Fibroblast of skin of right biceps (primary cell): ENCODE results near the gene NT5C3A.
"Not testable (repeated sequence)": the region's sequence is repeated elsewhere in the genome, so short reads cannot be mapped to it uniquely, and the experiment has no call there.

Experiments used
- DNase-seq: peaks from one replicate; pipeline ENCODE4 v3.0.0-alpha.2; 2013

Gene NT5C3A

DNA sequence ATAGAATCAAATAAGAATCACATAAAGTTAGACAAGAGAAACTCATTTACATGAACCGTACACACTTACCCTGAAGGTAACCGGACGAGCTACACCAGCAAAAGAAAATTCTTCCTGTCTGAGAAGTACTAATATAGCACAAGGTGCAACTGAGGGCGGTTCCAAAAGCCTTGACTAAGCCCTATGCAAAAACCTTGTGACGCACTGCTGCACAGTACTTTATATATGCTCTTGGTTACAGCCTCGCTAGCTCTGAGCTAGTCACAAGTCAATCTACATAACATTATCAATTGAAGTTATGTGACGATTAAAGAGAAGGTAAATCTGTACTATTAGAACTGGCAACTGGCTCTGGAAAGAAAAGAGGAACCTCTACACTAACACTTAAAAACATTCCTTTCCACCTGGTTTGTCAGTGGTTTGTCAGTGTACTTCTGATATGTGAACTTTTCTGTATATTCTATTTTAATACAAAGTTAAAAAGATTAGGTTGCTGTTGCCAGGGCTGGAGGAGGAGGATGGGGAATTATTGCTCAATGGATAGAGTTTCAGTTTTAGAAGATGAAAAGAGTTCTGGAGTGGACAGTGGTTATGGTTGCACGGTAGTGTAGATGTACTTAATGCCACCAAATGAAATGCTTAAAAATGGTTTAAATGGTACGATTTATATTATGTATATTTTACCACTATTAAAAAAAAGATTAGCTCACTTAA lies 21.6 kb downstream of the NT5C3A start:
- no peak for DNase-seq

DNA sequence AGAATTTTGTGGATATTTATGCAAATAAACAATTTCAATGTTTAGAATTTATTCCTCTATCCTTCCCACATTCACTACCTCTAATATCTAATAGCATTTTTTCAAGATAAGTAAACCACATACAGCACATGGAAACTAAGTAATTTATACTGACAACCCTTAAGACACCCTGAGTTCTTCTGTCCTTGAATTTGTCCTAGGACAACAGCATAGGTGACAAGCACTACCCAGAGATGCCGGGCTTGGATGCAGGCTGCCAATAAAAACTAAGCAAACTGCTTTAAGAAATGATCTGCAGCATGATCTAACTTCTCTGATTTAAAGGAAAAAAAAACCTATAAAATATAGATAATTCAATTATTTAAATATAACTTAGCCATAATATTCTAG lies 22.7 kb downstream of the NT5C3A start:
- DNase-seq, result no peak

DNA sequence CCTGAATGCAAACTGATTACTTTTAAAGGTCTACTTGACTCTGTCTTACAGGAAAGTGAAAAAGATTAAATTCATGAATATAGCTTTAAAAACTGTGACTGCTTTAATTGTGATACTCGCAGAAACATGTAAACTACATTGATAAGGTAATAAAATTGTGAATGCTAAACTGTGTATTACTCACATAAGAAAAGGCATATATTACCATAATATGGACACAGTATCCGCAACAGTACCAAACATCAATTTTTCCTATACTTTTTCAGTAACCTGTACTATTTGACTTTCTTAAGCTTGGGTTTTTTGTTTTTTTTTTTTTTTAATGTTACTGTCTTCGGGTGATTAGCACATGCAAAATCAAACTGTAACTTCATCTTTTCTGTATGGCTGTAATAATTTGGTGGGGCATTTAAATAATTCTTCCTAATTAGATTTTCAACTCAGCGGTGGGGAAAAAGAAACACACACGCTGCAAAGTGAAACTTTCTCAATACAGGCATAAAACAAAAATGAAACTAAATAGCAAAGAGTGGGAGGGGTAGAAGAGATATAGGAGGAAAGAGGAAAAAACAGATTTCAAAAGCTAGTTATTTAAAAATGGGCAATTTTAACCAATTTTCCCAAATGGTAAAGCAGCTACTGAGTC lies 23.2 kb downstream of the NT5C3A start:
- DNase-seq, result no peak

DNA sequence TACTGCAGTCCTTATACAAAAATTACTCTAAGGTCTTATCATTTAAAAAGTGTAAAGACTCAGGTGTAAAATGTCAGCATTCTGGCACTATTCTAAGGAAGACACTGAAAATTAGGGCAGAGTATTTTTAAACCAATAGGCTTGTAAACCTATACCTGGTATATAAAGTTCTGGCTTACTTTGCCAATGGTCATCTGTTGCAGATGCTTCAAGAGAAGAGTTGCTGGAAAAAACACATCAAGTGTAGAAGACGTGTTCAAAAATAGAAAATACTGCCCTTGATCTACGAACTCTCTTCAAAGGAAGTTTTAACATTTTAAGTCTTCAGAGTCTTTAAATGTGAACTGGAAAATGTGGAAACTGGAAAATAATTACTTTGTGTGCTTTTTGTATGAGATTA lies 23.9 kb downstream of the NT5C3A start:
- DNase-seq, result no peak

DNA sequence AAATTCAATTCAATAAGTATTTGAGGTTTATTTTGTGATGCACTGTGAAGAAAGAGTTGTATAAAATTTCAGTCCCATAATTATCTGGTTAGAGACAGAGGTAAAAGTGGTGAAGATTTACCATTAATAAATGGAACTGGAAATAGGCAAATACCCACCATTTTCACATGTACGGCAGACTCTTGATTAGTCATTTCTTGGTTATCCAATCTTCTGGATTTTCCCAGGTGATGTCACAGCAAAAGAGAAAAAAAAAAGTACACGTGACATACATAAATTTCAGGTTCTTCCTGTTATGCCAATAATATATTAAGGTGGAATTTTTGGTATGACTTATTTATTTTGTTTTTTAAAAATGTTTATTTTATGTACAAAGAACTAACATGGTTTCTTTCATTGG lies 26.8 kb downstream of the NT5C3A start:
- DNase-seq, result no peak

DNA sequence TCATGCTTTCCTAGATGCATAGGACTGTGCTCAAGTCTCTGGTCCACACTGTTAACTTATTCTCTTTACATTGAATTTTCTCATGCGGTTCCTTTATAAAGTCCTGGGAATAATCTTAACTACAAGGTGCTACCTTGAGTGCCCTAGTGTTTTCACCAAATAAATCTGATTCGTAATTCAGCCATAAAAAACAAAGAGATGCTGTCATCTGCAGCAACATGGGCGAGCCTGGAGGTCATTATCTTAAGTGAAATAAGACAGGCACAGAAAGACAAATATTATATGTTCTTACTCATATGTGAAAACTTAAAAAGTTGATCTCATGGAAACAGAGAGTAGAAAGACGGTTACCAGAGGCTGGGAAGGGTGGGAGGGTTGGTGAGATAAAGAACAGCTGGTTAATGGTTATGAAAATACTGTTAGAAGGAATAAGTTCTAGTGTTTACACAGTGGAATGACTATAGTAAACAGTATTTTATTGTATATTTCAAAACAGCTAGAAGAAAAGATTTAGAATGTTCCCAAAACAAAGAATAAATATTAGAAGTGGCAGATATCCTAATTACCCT lies 38.3 kb downstream of the NT5C3A start:
- no peak for DNase-seq

DNA sequence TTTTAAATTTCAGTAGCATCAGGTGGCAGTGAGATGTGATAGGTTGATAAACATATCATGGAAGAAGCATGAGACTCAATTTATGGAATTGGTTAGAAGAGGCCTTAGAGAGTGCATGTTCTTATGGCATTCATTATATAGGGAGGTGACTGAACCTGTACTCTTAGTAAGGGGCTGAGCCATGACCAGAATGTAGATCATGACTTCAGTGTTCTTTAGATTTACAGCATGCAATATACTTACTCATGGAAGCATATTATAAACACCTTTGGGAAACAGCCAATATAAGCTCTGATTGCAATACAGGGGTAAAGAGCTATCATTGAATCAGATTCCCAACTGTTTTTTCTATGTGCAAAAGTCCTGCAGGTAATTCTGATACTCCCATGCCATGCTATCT lies 50.2 kb downstream of the NT5C3A start:
- DNase-seq, result no peak

DNA sequence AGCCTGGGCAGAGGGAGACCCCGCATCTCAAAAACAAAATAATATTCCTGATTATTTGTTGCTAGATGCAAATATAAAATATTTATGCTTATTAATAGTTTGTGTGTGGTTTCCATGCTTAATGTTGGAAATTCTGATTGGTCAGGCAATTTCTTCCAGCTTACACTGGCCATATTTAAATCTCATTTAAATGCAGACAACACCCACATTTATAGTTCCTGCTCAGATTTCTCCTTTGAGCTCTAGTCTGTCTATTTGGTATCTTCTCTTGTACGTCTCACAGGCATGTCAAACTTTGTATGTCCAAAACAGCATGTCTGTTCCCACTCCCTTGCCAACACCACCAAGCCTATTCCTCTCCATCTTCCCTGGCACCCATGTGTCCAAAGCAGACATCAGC lies 52.8 kb downstream of the NT5C3A start:
- DNase-seq, result no peak

DNA sequence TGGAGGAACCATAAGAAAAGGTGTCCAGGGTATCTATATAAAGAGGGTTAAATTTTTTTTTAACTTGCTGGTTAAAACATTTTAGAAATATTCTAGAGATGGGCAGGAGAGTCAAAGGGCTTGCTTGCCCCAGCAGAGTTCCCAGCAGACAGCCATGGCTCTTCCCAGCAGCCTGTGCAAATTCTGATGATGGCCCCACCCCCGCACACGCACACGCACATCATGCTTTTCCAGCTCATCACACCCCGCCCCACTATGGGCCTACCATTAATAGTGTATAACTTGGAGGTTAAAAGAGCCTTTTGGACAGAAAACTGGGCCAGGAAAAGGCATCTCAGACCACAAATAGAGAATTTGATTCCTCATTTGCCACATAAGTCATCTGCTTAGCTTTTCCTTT lies 56.9 kb downstream of the NT5C3A start:
- DNase-seq, result not testable (repeated sequence)

DNA sequence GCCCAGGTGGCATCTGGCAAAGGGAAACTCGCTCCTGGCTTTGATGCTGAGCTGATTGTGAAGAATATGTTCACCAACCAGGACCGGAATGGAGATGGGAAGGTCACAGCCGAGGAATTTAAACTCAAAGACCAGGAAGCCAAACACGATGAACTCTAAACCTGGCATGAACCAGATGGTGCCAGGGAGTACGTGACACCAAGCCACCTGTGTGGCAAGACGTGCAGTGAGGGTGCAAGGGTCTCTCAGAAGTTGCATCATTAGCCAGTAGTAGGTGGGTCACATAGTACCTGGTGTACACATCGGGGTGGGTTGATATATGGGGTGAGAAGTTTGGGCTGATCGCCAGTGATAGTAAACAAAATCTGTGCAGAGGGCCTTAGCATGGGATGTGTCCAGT lies 57.4 kb downstream of the NT5C3A start:
- DNase-seq, result not testable (repeated sequence)

DNA sequence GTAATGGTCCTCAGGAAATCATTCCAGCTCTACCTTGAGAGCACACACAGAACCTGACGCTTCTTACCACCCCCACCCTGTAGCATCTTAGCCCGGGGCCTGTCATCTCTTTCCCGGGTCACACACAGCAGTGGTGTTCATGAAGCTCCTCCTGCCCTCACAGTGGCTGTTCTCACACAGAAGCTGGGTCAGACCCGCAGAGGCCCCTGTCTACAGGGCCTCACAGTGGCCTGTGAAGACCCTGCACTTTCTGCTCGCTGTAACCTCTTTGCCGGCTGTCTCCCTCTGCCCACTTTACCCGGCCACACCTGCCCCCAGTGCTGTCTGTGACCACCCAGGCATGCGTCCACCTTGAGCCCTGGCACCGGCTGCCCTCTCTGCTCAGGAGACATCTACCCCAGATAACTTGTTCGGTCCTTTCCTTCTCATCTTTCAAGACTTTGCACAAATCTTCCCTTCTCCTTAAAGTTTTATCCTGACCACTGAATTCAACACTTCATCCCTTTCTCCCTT lies 58.4 kb downstream of the NT5C3A start:
- not testable (repeated sequence) for DNase-seq

DNA sequence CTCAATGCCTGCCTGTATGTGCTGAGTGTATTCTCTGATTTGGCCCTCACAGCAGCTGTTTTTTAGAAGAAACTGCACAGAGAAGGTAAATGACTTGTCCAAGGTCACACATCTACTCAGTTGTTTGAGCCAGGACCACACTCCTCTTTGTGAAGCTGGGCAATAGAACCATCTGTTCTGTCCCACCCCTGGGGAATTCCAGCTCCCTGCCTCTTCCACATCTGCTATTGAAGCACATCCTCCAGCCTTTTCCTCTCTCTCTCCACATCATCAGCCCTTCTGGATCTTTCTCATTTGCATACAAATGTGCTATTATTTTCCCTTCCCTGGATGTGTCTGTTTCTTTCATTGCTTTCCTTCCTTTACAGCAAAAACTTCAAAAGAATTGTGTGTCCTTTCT lies 59.5 kb downstream of the NT5C3A start:
- not testable (repeated sequence) for DNase-seq

DNA sequence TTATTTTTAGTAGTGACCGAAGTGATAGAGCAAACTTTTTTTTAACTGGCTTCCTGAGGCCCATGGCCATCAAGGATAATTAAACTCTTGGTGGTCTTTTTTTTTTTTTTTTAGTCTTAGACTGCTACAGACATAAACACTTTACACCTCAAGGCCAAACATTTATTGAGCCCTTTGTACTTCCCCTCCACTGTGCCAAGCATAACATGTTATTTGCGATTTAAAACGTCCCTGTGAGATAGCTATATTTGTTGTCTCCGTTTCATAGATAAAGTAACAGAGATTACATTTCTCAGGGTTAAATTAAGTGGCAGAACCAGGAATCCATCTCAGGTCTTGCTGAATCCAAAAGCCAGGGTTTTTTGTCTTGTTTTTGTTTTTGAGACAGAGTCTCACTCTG lies 63.2 kb downstream of the NT5C3A start:
- not testable (repeated sequence) for DNase-seq

DNA sequence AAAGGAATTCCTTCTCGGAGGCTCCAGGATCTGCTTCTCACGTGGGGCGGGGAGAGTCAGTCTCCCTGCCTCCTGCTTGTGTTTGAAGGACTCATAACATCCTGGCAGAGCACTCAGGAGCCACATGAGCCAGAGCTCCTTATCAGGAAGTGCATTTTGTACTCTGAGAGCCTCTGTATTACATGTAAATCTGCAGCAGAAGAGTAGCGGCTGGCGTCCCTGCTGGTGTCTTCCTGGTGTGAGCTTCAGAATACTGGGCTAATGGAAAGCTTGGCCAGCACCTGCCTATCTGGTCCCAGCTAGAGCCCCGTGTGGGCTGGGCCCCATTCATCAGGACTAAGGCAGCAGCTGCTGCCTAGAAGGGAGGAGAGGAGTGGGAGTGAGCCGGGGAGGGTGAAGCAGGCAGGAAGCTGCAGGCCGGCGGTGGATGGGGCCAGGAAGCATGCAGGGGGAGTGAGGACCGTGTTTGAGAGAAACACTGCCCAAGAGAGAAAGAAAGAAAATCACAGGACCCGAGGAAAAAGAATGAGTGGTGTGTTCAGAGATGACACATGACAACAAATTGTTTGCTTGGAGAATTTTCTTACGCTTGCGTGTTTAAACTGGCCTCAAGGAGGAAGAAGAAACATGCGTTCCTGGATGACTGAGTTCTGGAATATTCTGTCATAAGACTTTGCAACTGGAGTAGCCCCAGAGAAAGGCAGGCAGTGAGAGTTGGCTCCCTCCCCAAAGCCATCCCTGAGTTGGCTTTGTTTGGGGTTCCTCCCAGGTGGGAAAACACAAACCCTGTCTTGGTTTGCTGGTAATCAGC lies 64.0 kb downstream of the NT5C3A start:
- DNase-seq, result peak; percentile 90

DNA sequence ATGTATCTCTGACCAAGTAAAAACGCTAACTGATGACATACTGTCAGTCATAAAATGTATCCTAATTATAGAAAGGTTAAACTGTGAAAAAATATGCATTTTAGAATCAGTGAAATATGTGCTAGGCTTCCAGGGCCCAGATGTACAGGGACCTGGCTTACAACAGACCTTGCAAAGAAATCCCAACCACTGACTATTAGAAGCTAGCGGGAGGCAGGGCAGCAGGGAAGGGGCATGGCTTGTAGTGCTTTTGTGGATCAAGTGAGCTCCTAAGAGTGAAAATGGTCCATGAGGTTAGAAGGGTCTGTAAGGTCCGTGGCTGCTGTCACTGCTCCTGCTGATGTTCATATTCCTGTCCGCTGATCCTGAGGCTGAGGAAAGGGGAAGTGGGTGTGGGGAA lies 64.6 kb downstream of the NT5C3A start:
- peak; percentile 10 for DNase-seq

DNA sequence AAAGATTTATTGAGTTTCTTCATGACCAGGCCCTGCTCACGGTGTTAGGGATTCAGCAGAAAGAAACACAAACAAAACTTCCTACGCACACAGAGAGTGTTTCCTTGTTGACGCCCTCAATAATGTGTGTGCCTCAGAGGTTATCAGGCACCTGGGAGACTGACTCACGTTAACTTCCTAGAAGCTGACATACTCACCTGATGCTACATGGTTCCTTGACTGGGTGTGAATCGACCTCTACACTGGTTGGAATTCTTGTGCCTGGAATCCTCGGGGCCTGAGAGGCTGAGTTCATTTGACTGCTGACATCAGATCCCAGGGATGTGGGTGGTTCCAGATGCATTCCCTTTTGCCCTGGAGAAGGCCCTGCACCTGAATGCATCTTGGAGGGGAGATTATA lies 69.8 kb downstream of the NT5C3A start:
- not testable (repeated sequence) for DNase-seq

DNA sequence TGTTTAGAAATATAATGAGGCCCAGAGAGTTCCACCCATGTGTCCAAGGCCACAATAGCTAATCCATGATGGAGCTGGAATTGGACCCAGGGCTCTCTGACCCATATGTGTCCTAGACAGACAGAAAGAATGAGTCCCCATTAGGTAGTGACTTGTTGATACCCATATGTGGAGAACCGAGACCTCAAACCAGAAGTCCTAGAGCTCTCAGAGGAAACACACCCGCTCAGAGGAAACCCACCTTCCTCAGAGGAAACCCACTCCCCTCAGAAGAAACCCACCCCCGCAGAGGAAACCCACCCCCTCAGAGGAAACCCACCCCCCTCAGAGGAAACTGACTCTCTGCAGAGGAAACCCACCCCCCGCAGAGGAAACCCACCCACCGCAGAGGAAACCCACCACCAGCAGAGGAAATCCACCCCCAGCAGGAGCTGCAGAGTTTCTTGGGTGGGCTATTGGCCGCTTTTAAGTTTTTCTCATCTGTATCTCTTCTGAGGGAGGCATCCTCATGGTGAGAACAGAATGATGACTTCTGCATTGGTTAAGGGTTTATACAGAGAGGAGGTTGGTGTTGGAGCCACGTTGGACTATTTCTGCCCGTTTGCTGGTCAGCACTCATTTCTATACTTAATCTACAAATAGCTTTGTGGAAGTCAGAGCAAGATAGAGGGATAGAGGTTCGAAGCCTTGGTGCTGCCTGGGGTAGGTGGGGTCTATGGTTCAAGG lies 70.4 kb downstream of the NT5C3A start:
- not testable (repeated sequence) for DNase-seq

DNA sequence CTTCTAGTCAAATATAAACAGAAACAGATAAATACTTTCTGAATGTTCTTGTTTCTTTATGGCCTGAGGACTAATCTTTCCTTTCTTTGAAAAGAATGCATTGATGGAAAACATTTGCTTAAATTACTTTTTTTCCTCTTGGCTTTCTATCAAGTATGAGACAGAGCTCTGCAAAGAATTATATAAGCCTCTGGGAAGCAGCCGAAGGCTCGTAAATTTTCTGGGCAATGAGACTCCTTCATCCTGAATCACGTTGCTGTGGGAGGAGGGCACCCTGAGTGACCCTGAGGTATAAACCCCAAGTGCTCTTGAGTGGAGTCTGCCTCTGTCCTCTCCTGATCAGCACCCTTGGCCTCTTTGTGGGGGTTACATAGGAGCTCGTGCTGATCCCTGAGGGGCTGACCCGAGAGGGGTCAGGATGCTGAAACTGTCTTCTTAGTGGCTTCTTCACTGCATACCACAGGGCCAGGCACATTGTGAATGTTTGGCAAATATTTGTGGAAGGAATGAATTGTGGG lies 71.4 kb downstream of the NT5C3A start:
- DNase-seq, result peak; percentile 85

DNA sequence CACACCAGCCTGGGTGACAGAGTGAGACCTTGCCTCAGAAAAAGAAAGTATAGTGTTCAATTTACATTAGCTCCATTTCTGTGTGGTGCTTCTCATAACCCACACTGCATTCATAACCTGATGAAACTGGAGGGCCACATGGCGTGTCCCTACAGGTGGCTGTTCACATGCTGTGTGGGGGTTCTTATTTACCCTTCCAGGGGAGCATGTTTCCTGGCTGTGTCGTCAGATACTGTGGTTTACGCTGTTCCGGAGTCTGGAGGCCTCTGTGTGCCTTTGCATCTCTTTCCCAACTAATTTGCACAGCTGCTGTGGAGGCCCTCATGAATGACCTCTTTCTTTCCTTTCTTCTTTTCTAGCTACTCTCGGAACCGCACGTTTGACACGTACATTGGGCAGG lies 74.4 kb downstream of the NT5C3A start:
- not testable (repeated sequence) for DNase-seq

DNA sequence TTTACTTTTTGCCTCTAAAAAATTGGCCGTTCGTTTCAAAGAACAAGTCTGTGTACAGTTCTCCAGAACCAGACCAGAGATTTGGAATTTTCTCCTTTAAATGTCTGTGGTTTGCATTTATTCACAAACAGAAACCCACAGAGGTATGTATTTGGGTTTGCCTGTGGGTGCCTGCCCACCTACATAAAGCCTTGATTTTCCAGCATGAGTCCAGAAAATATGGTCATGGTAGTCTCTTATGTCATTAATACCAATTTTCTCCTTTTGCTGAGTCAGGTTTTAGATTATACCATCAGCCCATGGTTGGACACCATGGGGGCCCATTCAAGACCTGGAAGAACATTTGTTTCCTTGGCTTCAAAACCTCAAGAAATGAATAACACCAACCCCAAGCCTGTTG lies 82.7 kb downstream of the NT5C3A start:
- peak; percentile 26 for DNase-seq

DNA sequence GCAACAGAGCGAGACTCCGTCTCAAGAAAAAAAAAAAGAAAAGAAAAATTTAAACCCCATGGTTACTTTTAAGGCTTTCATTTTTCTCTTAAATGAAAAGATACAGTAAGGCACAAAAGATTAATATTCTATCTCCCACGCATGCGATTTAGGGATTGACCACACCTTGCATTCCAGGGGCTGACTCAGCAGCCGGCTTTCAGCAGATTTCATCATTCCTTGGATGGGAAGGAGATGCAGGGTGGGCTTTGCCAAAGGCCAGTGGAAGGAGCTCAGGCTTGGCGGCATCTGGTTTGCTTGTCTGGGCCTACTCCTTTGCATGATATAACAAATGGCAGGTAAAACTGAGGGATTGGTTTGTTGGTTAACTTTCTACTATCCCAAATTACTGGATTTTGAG lies 83.3 kb downstream of the NT5C3A start:
- DNase-seq, result peak; percentile 95

DNA sequence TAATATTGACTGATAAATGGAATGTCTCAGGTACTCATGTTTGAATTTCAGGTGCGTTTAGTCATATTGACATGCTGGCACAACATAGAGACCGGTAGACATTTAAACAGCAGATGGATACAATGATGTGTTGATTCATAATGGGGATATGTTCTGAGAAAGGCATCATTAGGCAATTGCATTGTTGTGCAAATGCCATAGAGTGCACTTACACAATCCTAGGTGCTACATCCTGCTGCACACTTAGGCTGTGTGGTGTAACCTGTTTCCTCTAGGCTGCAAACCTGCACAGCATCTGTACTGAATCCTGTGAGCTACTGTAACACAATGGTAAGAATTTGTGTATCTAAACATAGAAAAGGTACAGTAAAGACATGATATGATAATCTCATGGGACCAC lies 85.4 kb downstream of the NT5C3A start:
- DNase-seq, result not testable (repeated sequence)
